NB4 (cell line): ENCODE data around the gene CDH22.

Experiments
- DNase-seq: peaks from one replicate; pipeline ENCODE4 v3.0.0; 2010; ENCODE audit warnings: low read depth
- H3K4me3 ChIP-seq: one replicate; pipeline ENCODE4 v1.5.1; 2011; ENCODE audit warnings: mild to moderate bottlenecking, low read depth, low read length, moderate library complexity
- MYC ChIP-seq: IDR thresholded peaks from 2 replicates; pipeline ENCODE4 v1.6.1; 2011; ENCODE audit warnings: low read depth, low read length
- POLR2A ChIP-seq: IDR thresholded peaks from 2 replicates; pipeline ENCODE4 v1.6.1; 2011; ENCODE audit warnings: mild to moderate bottlenecking; ENCODE audit not compliant: insufficient read length; ENCODE audit errors: extremely low read depth
- TF ChIP-seq, protein P1 (sequence below): IDR thresholded peaks from 2 replicates; pipeline ENCODE4 v1.6.1; 2011; ENCODE audit warnings: low read depth, low read length
- TF ChIP-seq, protein P2 (sequence below): IDR thresholded peaks from one replicate; pipeline ENCODE4 v1.5.1; 2012; ENCODE audit warnings: low read depth, low read length

CDH22 gene

DNA sequence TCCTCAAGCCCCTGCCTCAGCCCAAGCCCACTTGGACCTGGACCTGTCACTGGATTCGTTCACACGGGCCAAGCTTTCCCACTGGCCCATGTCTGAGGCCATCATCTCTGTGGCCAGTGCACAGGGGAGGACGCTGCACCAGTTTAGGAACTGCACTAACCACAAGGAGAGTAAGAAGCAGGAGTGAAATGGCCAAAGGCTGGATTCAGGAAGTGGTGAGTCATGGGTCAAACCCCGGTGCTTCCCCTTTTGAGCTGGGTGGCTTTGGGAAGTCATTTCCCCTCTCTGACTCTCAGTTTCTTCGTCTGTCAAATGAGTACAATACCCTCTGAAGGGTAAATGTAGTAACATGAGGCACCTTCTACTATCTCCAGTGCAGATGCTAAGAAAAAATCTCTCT lies 102.3 kb downstream of the CDH22 start:
- H3K4me3 ChIP-seq = no peak overlapping the region
- TF ChIP-seq, protein P1, sequence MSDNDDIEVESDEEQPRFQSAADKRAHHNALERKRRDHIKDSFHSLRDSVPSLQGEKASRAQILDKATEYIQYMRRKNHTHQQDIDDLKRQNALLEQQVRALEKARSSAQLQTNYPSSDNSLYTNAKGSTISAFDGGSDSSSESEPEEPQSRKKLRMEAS = peak; percentile 65
- TF ChIP-seq MYC = peak; percentile 12; the same call in 1 of the 2 replicates
- TF ChIP-seq POLR2A = no peak
- DNase-seq = peak; percentile 97

DNA sequence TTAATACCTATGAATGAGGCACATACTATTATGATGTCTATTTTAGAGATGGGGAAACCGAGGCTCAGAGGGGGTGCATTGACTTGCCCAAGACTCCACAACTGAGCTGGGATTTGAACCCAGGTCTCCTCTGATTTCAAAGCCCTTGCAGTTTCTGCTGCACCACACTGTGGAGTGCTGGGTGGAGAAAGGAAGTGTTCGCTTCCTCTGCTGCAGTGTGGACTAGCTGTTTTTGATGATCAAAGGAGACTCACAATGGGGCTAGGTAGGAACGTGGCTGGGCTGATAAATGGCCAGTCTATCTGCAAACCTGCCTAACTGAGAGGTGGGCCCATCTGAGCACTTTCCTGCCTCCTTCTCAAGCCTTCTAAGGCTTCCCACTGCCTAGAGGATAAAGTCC lies 102.9 kb downstream of the CDH22 start:
- no peak overlapping the region for H3K4me3 ChIP-seq
- no peak for TF ChIP-seq MYC
- TF ChIP-seq, protein P1 = no peak
- TF ChIP-seq, protein P2, sequence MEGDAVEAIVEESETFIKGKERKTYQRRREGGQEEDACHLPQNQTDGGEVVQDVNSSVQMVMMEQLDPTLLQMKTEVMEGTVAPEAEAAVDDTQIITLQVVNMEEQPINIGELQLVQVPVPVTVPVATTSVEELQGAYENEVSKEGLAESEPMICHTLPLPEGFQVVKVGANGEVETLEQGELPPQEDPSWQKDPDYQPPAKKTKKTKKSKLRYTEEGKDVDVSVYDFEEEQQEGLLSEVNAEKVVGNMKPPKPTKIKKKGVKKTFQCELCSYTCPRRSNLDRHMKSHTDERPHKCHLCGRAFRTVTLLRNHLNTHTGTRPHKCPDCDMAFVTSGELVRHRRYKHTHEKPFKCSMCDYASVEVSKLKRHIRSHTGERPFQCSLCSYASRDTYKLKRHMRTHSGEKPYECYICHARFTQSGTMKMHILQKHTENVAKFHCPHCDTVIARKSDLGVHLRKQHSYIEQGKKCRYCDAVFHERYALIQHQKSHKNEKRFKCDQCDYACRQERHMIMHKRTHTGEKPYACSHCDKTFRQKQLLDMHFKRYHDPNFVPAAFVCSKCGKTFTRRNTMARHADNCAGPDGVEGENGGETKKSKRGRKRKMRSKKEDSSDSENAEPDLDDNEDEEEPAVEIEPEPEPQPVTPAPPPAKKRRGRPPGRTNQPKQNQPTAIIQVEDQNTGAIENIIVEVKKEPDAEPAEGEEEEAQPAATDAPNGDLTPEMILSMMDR = no peak
- no peak for TF ChIP-seq POLR2A
- DNase-seq = peak; percentile 71

DNA sequence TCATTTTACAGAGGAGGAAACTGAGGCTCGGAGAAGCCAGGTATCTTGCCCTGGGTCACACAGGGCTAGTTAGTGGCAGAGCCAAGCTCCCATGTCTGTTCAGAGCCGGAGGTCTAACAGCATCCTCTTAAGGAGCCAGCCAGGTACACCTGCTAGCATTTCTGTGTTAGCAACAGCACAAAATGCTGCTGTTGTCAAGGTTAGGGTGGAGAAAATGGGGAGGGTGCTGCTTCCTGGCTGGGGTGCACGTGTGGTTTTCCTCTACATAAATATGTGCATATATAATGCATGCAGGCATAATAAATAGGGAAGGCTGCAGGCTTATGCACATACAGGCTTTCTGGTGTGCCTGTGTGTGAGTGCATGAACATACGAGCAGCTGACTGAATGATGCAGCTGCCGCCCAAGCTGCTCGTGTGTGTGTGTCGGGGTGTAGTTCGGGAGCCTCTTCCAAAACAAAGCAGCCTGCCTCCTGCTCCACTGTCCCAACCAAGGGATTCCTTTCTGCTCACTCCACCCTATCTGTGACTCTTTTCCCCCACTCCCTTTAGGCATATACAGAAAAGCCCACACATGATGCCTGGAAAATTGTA lies 103.6 kb downstream of the CDH22 start:
- no peak for DNase-seq
- no peak overlapping the region for H3K4me3 ChIP-seq

DNA sequence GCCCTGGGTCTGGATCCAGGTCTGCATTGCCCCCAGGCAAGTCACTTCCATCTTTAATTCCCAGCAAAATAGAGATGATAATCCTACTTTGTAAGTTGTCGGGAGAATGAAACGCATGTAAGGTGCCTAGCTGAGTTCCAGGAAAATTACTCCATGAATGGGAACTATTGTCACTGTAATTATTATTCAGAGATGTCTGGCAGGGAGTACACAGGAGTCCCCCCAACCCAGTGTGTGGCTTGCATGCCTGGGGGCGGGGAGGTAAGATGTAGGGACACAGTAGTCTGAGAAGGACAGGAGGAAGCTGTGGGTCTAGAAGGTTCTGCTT lies 104.8 kb downstream of the CDH22 start:
- DNase-seq = no peak
- H3K4me3 ChIP-seq = no peak overlapping the region
- no peak for TF ChIP-seq MYC
- TF ChIP-seq, protein P1 = no peak
- TF ChIP-seq POLR2A = no peak
- TF ChIP-seq, protein P2 = no peak

More for the DNA sequence above, 103.6 kb downstream of the CDH22 start:
- TF ChIP-seq, protein P2 = no peak
- TF ChIP-seq, protein P1 = no peak
- no peak for TF ChIP-seq MYC
- TF ChIP-seq POLR2A = no peak

DNA sequence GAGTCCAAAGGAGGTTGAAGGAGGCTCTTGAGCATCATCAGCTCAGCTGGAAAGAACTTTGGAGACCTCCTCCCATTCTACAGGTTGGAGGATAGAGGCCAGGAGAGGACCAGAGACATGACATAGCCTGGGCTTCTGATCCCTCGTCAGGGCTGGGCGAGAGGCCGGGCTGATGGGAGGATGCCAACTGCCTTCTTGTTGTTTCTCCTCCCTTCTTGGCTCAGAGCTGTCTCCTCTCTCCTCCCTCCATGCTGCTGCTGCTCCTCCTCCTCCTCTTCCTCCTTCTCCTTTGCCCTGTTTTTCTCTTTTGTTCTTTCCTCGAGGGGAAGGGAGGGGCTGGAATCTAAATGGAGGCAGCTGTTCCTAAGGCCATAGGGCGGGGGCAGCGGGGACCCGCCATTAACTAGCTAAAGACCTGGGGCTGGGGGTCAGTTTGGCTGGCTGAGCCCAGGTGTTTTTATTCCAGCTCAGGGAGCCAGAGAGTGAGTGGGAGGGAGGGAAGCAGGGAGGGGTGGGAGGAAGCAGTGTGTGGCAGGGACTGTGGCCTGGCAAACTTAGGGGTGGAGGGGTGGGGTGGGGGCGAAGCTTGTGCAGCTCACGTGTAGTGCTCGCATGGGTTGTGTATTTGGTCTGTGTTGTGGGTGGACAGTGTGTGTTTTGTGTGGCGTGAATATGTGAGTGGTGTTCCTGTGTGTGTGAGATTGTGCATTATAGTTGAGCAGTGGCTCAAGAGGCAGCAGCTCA lies 105.4 kb downstream of the CDH22 start:
- TF ChIP-seq MYC = no peak
- no peak for TF ChIP-seq POLR2A
- TF ChIP-seq, protein P1 = no peak
- TF ChIP-seq, protein P2 = no peak
- no peak for DNase-seq
- no peak overlapping the region for H3K4me3 ChIP-seq
